Keratinocyte (primary cell): ENCODE results near the gene GHRH. TPM values are rescaled to one million over a fixed set of nuclear protein-coding genes. Genes with fewer than 3 reads are reported as not detected.

Experiments
- DNase-seq: peaks from one replicate; pipeline ENCODE4 v3.0.0-alpha.2; 2011; ENCODE audit warnings: low read depth, missing footprints, low spot score
- FAIRE-seq: peaks from 2 replicates; lab custom pipeline; 2011; peaks lifted over from hg19 to GRCh38; lab: Jason Lieb, UNC
- H2AFZ ChIP-seq: 2 replicates; pipeline ENCODE4 v1.6.0; 2012; ENCODE audit warnings: low read length, control low read depth, inconsistent platforms; ENCODE audit not compliant: control insufficient read depth
- H3K27ac ChIP-seq: 2 replicates; pipeline ENCODE4 v1.5.1; 2011; ENCODE audit warnings: low read length; ENCODE audit not compliant: control insufficient read depth, insufficient read depth
- H3K27me3 ChIP-seq: 3 replicates; pipeline ENCODE4 v1.6.0; 2011; ENCODE audit warnings: low read length; ENCODE audit not compliant: control insufficient read depth, insufficient read depth; ENCODE audit errors: extremely low read depth
- H3K36me3 ChIP-seq, 2 experiments: 2 replicates in 1 of 2; 3 replicates in 1 of 2; pipeline ENCODE4 v1.5.1; 2011; ENCODE audit warnings: low read length in 2 of 2, mild to moderate bottlenecking in 1 of 2; ENCODE audit not compliant: control insufficient read depth in 2 of 2, insufficient read depth in 2 of 2; ENCODE audit errors: extremely low read depth in 1 of 2
- H3K4me1 ChIP-seq: 3 replicates; pipeline ENCODE4 v1.5.1; 2011; ENCODE audit warnings: low read length; ENCODE audit not compliant: control insufficient read depth, insufficient read depth; ENCODE audit errors: extremely low read depth
- H3K4me2 ChIP-seq: 3 replicates; pipeline ENCODE4 v1.6.0; 2011; ENCODE audit warnings: low read depth, low read length; ENCODE audit not compliant: control insufficient read depth, insufficient read depth; ENCODE audit errors: extremely low read depth
- H3K4me3 ChIP-seq, 3 experiments: fragments of 200-600 bp in 1 of 3; sonication (generic) in 1 of 3; 2 replicates in 2 of 3; 3 replicates in 1 of 3; pipeline ENCODE4 v1.5.1; 2011 to 2016; ENCODE audit warnings: low read length in 3 of 3, mild to moderate bottlenecking in 3 of 3, control low read depth in 2 of 3, inconsistent platforms in 1 of 3, low read depth in 1 of 3, mixed read lengths in 1 of 3, mixed run types in 1 of 3, moderate library complexity in 1 of 3; ENCODE audit not compliant: control insufficient read depth in 2 of 3, insufficient read depth in 2 of 3; ENCODE audit errors: extremely low read depth in 1 of 3
- H3K79me2 ChIP-seq: 2 replicates; pipeline ENCODE4 v1.6.0; 2012; ENCODE audit warnings: low read length; ENCODE audit not compliant: control insufficient read depth, insufficient read depth
- H3K9ac ChIP-seq: 3 replicates; pipeline ENCODE4 v1.6.0; 2011; ENCODE audit warnings: low read length; ENCODE audit not compliant: control insufficient read depth, insufficient read depth; ENCODE audit errors: extremely low read depth
- H3K9me1 ChIP-seq: 3 replicates; pipeline ENCODE4 v1.6.0; 2011; ENCODE audit warnings: low read length; ENCODE audit not compliant: control insufficient read depth, insufficient read depth; ENCODE audit errors: extremely low read depth
- H3K9me3 ChIP-seq: 2 replicates; pipeline ENCODE4 v1.5.1; 2012; ENCODE audit warnings: low read depth, low read length; ENCODE audit not compliant: control insufficient read depth
- H4K20me1 ChIP-seq: 3 replicates; pipeline ENCODE4 v1.6.0; 2011; ENCODE audit warnings: low read length; ENCODE audit not compliant: control insufficient read depth, insufficient read depth; ENCODE audit errors: extremely low read depth
- EZH2 ChIP-seq: IDR thresholded peaks from one replicate; pipeline ENCODE4 v1.6.1; 2012; ENCODE audit warnings: inconsistent platforms, mild to moderate bottlenecking, low read length, moderate library complexity
- dilution Hi-C: fragments of 300-500 bp; cut with MboI; formaldehyde crosslinking; loops from one replicate; pipeline ENCODE4 v1.7.0; 2020; ENCODE audit warnings: low sequenced_read_pairs; ENCODE audit not compliant: extremely low pct_ligation_motif_present
- polyA plus RNA-seq, 5 experiments: library from polyadenylated mRNA; depleted of rRNA in 3 of 5; stranded (reverse) in 3 of 5; stranded (forward) in 1 of 5; unstranded in 1 of 5; fragments of >200 nt; gene quantifications; 1 replicate in 1 of 5; 2 replicates in 3 of 5; 3 replicates in 1 of 5; pipeline versions ENCODE4 v1.2.1 to v1.2.3, GENCODE V29; 2011 to 2012; ENCODE audit warnings: missing spikeins in 2 of 5, low read depth in 1 of 5, low replicate concordance in 1 of 5
- TF ChIP-seq, protein P1 (sequence below), 3 experiments: IDR thresholded peaks in 1 of 3; conservative IDR thresholded peaks in 1 of 3; optimal IDR thresholded peaks in 1 of 3; 2 replicates in 2 of 3; 3 replicates in 1 of 3; pipeline versions ENCODE3 to v1.5.1; 2011; ENCODE audit warnings: low read length in 3 of 3, mild to moderate bottlenecking in 3 of 3, moderate library complexity in 2 of 3, control low read depth in 1 of 3, inconsistent platforms in 1 of 3; ENCODE audit not compliant: insufficient read depth in 2 of 3; ENCODE audit errors: extremely low read depth in 1 of 3

The GHRH gene
- polyA plus RNA-seq, 1 donor (not counting 4 experiments of a cell fraction or from before 2014, with no cell fraction given), result not detected

DNA sequence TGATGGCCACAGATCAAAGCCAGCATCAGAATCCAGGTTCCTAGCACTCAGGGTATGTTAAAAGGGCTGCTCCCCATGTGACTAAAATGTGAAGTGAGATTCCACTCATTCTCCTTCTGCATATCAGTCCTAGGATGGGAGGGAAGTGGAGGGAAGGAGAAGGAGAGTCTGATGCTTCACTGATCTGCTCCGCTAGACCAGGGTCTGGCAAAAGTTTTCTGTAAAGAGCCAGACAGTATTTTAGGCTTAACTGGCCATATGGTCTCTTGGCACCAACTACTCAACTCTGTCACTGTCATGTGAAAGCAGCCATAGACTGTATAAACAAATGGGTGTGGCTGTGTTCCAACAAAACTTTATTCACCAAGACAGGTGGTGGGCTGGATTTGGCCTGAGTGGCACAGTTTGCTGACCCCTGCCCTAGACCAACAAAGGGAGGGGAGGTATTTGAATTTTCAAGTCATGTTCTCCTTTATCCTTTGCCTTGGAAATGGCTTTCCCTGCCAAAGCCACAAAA is 22.6 kb downstream of the GHRH start:
- Histone ChIP-seq H4K20me1 (no peaks in the 10 kb centered on the region), H2AFZ (no peak overlapping the region), H3K4me2 (no peak overlapping the region), H3K4me1 (peaks cover 13% of the 10 kb centered on the region), H3K9me3 (no peaks in the 10 kb centered on the region), H3K79me2 (no peaks in the 10 kb centered on the region), H3K9ac (no peak overlapping the region), H3K9me1 (no peaks in the 10 kb centered on the region), H3K27ac (no peak overlapping the region), H3K27me3 (no peaks in the 10 kb centered on the region), H3K36me3 (peaks cover 38 to 40% of the 10 kb centered on the region in 2 experiments), H3K4me3 (no peak overlapping the region)
- TF ChIP-seq, protein P1, sequence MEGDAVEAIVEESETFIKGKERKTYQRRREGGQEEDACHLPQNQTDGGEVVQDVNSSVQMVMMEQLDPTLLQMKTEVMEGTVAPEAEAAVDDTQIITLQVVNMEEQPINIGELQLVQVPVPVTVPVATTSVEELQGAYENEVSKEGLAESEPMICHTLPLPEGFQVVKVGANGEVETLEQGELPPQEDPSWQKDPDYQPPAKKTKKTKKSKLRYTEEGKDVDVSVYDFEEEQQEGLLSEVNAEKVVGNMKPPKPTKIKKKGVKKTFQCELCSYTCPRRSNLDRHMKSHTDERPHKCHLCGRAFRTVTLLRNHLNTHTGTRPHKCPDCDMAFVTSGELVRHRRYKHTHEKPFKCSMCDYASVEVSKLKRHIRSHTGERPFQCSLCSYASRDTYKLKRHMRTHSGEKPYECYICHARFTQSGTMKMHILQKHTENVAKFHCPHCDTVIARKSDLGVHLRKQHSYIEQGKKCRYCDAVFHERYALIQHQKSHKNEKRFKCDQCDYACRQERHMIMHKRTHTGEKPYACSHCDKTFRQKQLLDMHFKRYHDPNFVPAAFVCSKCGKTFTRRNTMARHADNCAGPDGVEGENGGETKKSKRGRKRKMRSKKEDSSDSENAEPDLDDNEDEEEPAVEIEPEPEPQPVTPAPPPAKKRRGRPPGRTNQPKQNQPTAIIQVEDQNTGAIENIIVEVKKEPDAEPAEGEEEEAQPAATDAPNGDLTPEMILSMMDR (optimal IDR thresholded peaks at IDR 0.05 in 1 of 3, IDR thresholded peaks at IDR 0.05 in 1 of 3, conservative IDR thresholded peaks at IDR 0.05 in 1 of 3; ENCODE audit: extremely low read depth in 1 of 3, insufficient read depth in 2 of 3, low read length in 3 of 3), result no peak
- TF ChIP-seq EZH2, result no peak
- DNase-seq (no peak), FAIRE-seq (no peak)
- dilution Hi-C loops, result no loop called here

GRCh38 chr20:37238426-37238825 is 23.2 kb downstream of the GHRH start:
- Histone ChIP-seq H3K9me1 (no peaks in the 10 kb centered on the region), H4K20me1 (no peaks in the 10 kb centered on the region), H3K36me3 (peaks cover 39 to 40% of the 10 kb centered on the region in 2 experiments), H3K9me3 (no peaks in the 10 kb centered on the region), H3K9ac (no peak overlapping the region), H3K79me2 (no peaks in the 10 kb centered on the region), H3K27ac (no peak overlapping the region), H3K4me1 (peaks cover 13% of the 10 kb centered on the region), H3K4me2 (no peak overlapping the region), H2AFZ (no peak overlapping the region), H3K27me3 (no peaks in the 10 kb centered on the region), H3K4me3 (no peak overlapping the region)
- no peak for TF ChIP-seq EZH2
- TF ChIP-seq, protein P1 (optimal IDR thresholded peaks at IDR 0.05 in 1 of 3, IDR thresholded peaks at IDR 0.05 in 1 of 3, conservative IDR thresholded peaks at IDR 0.05 in 1 of 3; ENCODE audit: extremely low read depth in 1 of 3, insufficient read depth in 2 of 3, low read length in 3 of 3), result no peak
- DNase-seq (no peak), FAIRE-seq (no peak)
- dilution Hi-C loops, result no loop called here
